ENCODE results near the gene PLA2G5.

PLA2G5 gene

GRCh38 chr1:20095564-20096434, 25.8 kb downstream of the PLA2G5 start:
- TF ChIP-seq EZH2phosphoT487 (IDR thresholded peaks at IDR 0.05; ENCODE audit: low read depth) (no peak), CTCF (IDR thresholded peaks at IDR 0.05; ENCODE audit: low read depth, low read length) (no peak)
- no peaks in the 10 kb centered on the region for H3K27me3 ChIP-seq (ENCODE audit: low read depth, low read length)
- H3K9me3 ChIP-seq (ENCODE audit: insufficient read depth, low read length) = no peaks in the 10 kb centered on the region
- H3K79me2 ChIP-seq (ENCODE audit: low read length) = no peaks in the 10 kb centered on the region
- H3K27ac ChIP-seq (ENCODE audit: low read length) = no peak overlapping the region
- no peaks in the 10 kb centered on the region for H4K20me1 ChIP-seq (ENCODE audit: insufficient read depth, low read length)
- H3K36me3 ChIP-seq (replicated peaks; ENCODE audit: low read depth, low read length) = no peaks in the 10 kb centered on the region
- peaks cover 5% of the 10 kb centered on the region for H3K4me1 ChIP-seq (ENCODE audit: low read length)
- H3K4me3 ChIP-seq (ENCODE audit: low read length) = no peak overlapping the region
- no peak overlapping the region for H3K9ac ChIP-seq (ENCODE audit: low read length)
- no peak overlapping the region for H2AFZ ChIP-seq (ENCODE audit: low read depth, low read length)
- no peak overlapping the region for H3K4me2 ChIP-seq (ENCODE audit: low read length)

- Histone ChIP-seq H3K27me3 (ENCODE audit: low read depth, low read length) (no peaks in the 10 kb centered on the region), H3K9me3 (ENCODE audit: insufficient read depth, low read length) (no peaks in the 10 kb centered on the region), H2AFZ (ENCODE audit: low read depth, low read length) (no peak overlapping the region), H3K79me2 (ENCODE audit: low read length) (no peaks in the 10 kb centered on the region), H3K36me3 (replicated peaks; ENCODE audit: low read depth, low read length) (no peaks in the 10 kb centered on the region), H3K4me3 (ENCODE audit: low read length) (no peak overlapping the region), H3K4me2 (ENCODE audit: low read length) (no peak overlapping the region), H3K4me1 (ENCODE audit: low read length) (peaks cover 13% of the 10 kb centered on the region), H4K20me1 (ENCODE audit: insufficient read depth, low read length) (no peaks in the 10 kb centered on the region), H3K27ac (ENCODE audit: low read length) (no peak overlapping the region), H3K9ac (ENCODE audit: low read length) (no peak overlapping the region)
- TF ChIP-seq EZH2phosphoT487 (IDR thresholded peaks at IDR 0.05; ENCODE audit: low read depth) (no peak), CTCF (IDR thresholded peaks at IDR 0.05; ENCODE audit: low read depth, low read length) (no peak)
Measured at GRCh38 chr1:20096840-20097447, 26.9 kb downstream of the PLA2G5 start.

- no peaks in the 10 kb centered on the region for H3K36me3 ChIP-seq (replicated peaks; ENCODE audit: low read depth, low read length)
- H3K4me3 ChIP-seq (ENCODE audit: low read length) = no peak overlapping the region
- no peaks in the 10 kb centered on the region for H4K20me1 ChIP-seq (ENCODE audit: insufficient read depth, low read length)
- no peak overlapping the region for H2AFZ ChIP-seq (ENCODE audit: low read depth, low read length)
- no peaks in the 10 kb centered on the region for H3K79me2 ChIP-seq (ENCODE audit: low read length)
- peaks cover 13% of the 10 kb centered on the region for H3K4me1 ChIP-seq (ENCODE audit: low read length)
- TF ChIP-seq EZH2phosphoT487 (IDR thresholded peaks at IDR 0.05; ENCODE audit: low read depth) (no peak), CTCF (IDR thresholded peaks at IDR 0.05; ENCODE audit: low read depth, low read length) (no peak)
- H3K27me3 ChIP-seq (ENCODE audit: low read depth, low read length) = no peaks in the 10 kb centered on the region
- no peak overlapping the region for H3K9ac ChIP-seq (ENCODE audit: low read length)
- H3K9me3 ChIP-seq (ENCODE audit: insufficient read depth, low read length) = no peaks in the 10 kb centered on the region
- no peak overlapping the region for H3K4me2 ChIP-seq (ENCODE audit: low read length)
- H3K27ac ChIP-seq (ENCODE audit: low read length) = no peak overlapping the region
Measured at GRCh38 chr1:20099533-20099932, 29.5 kb downstream of the PLA2G5 start.

GRCh38 chr1:20100632-20101355, 30.8 kb downstream of the PLA2G5 start:
- no peaks in the 10 kb centered on the region for H3K27me3 ChIP-seq (ENCODE audit: low read depth, low read length)
- no peaks in the 10 kb centered on the region for H3K79me2 ChIP-seq (ENCODE audit: low read length)
- H3K4me1 ChIP-seq (ENCODE audit: low read length) = peaks cover 17% of the 10 kb centered on the region
- H3K9ac ChIP-seq (ENCODE audit: low read length) = no peak overlapping the region
- TF ChIP-seq CTCF (IDR thresholded peaks at IDR 0.05; ENCODE audit: low read depth, low read length) (peak; percentile 72), EZH2phosphoT487 (IDR thresholded peaks at IDR 0.05; ENCODE audit: low read depth) (no peak)
- H3K4me2 ChIP-seq (ENCODE audit: low read length) = no peak overlapping the region
- H3K9me3 ChIP-seq (ENCODE audit: insufficient read depth, low read length) = no peaks in the 10 kb centered on the region
- no peaks in the 10 kb centered on the region for H4K20me1 ChIP-seq (ENCODE audit: insufficient read depth, low read length)
- no peak overlapping the region for H3K4me3 ChIP-seq (ENCODE audit: low read length)
- no peak overlapping the region for H3K27ac ChIP-seq (ENCODE audit: low read length)
- 0 out of 2 replicates have a peak overlapping the region, but pooled peaks have one; percentile 85 for H2AFZ ChIP-seq (ENCODE audit: low read depth, low read length)
- no peaks in the 10 kb centered on the region for H3K36me3 ChIP-seq (replicated peaks; ENCODE audit: low read depth, low read length)
